HEK293 (cell line): ENCODE data around the gene VAV2.

Source experiments
- CTCF ChIA-PET: fragments of 350-600 bp; formaldehyde crosslinking; extraction: SDS; loops from one replicate; lab custom pipeline; 2021; ENCODE audit warnings: antibody characterized with exemption; lab: Yijun Ruan, JAX
- POLR2A ChIA-PET: fragments of 300-600 bp; formaldehyde crosslinking; extraction: SDS; loops from one replicate; lab custom pipeline; 2020; ENCODE audit warnings: antibody characterized with exemption, inconsistent platforms; lab: Yijun Ruan, JAX
- H3K27ac ChIP-seq: fragments of 200-500 bp; sonication (Bioruptor generic); 2 replicates; pipeline ENCODE4 v1.5.1; 2014; ENCODE audit warnings: low read depth, low read length, control low read depth, inconsistent platforms; ENCODE audit errors: extremely low read depth
- H3K36me3 ChIP-seq, 2 experiments: fragments of 200-500 bp in 1 of 2; sonication (Bioruptor generic) in 1 of 2; 1 replicate in 1 of 2; 2 replicates in 1 of 2; pipeline ENCODE4 v1.5.1; 2014 to 2017; ENCODE audit warnings: inconsistent platforms in 2 of 2, low read length in 2 of 2; ENCODE audit not compliant: control insufficient read depth in 2 of 2, insufficient read depth in 1 of 2
- H3K4me1 ChIP-seq: fragments of 200-500 bp; sonication (Bioruptor generic); 2 replicates; pipeline ENCODE4 v1.5.1; 2014; ENCODE audit warnings: mild to moderate bottlenecking, low read length, inconsistent platforms; ENCODE audit not compliant: control insufficient read depth, insufficient read depth
- H3K4me3 ChIP-seq: 2 replicates; pipeline ENCODE4 v1.5.1; 2011; ENCODE audit warnings: low read depth, mild to moderate bottlenecking, control low read depth, low read length, moderate library complexity
- H3K9me3 ChIP-seq: fragments of 200-500 bp; sonication (Bioruptor generic); 2 replicates; pipeline ENCODE4 v1.5.1; 2014; ENCODE audit warnings: low read depth, low read length, inconsistent platforms; ENCODE audit not compliant: control insufficient read depth, insufficient read depth
- GLIS1 ChIP-seq: fragments of 450-650 bp; formaldehyde crosslinking; IDR thresholded peaks from 2 replicates; pipeline ENCODE4 v1.5.1; 2016; ENCODE audit warnings: missing biosample characterization, missing genetic modification characterization
- KLF16 ChIP-seq: fragments of 450-650 bp; formaldehyde crosslinking; IDR thresholded peaks from 2 replicates; pipeline ENCODE4 v1.5.1; 2017; ENCODE audit warnings: missing biosample characterization, missing genetic modification characterization
- MZF1 ChIP-seq: fragments of 450-650 bp; formaldehyde crosslinking; IDR thresholded peaks from 2 replicates; pipeline ENCODE4 v1.5.1; 2017; ENCODE audit warnings: missing biosample characterization, missing genetic modification characterization, borderline replicate concordance
- SP3 ChIP-seq: fragments of 450-650 bp; formaldehyde crosslinking; IDR thresholded peaks from 2 replicates; pipeline ENCODE4 v1.5.1; 2016; ENCODE audit warnings: missing biosample characterization, missing genetic modification characterization
- ZNF133 ChIP-seq: fragments of 450-650 bp; formaldehyde crosslinking; IDR thresholded peaks from 2 replicates; pipeline ENCODE4 v1.5.1; 2016; ENCODE audit warnings: missing biosample characterization, missing genetic modification characterization
- ZNF146 ChIP-seq: fragments of 450-650 bp; formaldehyde crosslinking; IDR thresholded peaks from 2 replicates; pipeline ENCODE4 v1.5.1; 2016; ENCODE audit warnings: missing biosample characterization, missing genetic modification characterization
- ZNF221 ChIP-seq: fragments of 450-650 bp; formaldehyde crosslinking; IDR thresholded peaks from 2 replicates; pipeline ENCODE4 v1.5.1; 2017; ENCODE audit warnings: missing biosample characterization, missing genetic modification characterization, borderline replicate concordance
- ZNF398 ChIP-seq: fragments of 450-650 bp; formaldehyde crosslinking; IDR thresholded peaks from 2 replicates; pipeline ENCODE4 v1.5.1; 2017; ENCODE audit warnings: missing biosample characterization, missing genetic modification characterization
- ZNF514 ChIP-seq: fragments of 450-650 bp; formaldehyde crosslinking; IDR thresholded peaks from 2 replicates; pipeline ENCODE4 v1.5.1; 2016; ENCODE audit warnings: missing biosample characterization, missing genetic modification characterization
- ZNF529 ChIP-seq: fragments of 450-650 bp; formaldehyde crosslinking; IDR thresholded peaks from 2 replicates; pipeline ENCODE4 v1.5.1; 2017; ENCODE audit warnings: missing genetic modification characterization, missing biosample characterization; ENCODE audit not compliant: insufficient replicate concordance
- ZNF600 ChIP-seq: fragments of 450-650 bp; formaldehyde crosslinking; IDR thresholded peaks from 2 replicates; pipeline ENCODE4 v1.5.1; 2016; ENCODE audit warnings: missing biosample characterization, missing genetic modification characterization
- ZNF621 ChIP-seq: fragments of 450-650 bp; formaldehyde crosslinking; IDR thresholded peaks from 2 replicates; pipeline ENCODE4 v1.5.1; 2017; ENCODE audit warnings: missing biosample characterization, missing genetic modification characterization
- ZNF639 ChIP-seq: fragments of 450-650 bp; formaldehyde crosslinking; IDR thresholded peaks from 2 replicates; pipeline ENCODE4 v1.5.1; 2016; ENCODE audit warnings: missing biosample characterization, missing genetic modification characterization
- TF ChIP-seq, protein P1 (sequence below): fragments of 450-650 bp; formaldehyde crosslinking; IDR thresholded peaks from 2 replicates; pipeline ENCODE4 v1.5.1; 2017; ENCODE audit warnings: missing biosample characterization, missing genetic modification characterization

The VAV2 gene

DNA sequence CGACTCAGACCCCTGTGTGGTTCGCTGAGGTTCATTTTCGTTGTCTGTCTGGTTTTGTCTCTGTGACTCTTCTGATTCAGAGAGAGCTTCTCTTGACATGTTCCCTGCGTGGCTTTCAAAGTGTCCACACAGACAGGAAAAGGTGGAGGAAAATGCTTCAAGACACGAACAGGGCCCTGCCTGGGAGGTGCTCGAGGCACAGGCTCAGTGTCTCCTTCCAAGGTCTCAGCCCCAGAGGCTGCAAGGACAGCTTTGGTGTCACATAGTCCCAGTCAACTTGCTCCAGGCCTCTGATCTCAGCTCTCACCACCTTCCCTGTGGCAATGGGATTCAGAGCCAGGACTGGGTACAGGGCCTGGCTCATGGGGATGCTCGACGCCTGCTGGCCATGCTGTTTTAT, 202.3 kb downstream of the VAV2 start:
- Histone ChIP-seq H3K9me3 (no peaks in the 10 kb centered on the region), H3K4me3 (no peak overlapping the region), H3K4me1 (no peaks in the 10 kb centered on the region), H3K36me3 (peaks cover 0 to 21% of the 10 kb centered on the region in 2 experiments; a peak in 2 of 3 replicates), H3K27ac (no peak overlapping the region)
- ChIA-PET POLR2A (no interaction called here), CTCF (interaction anchor here (0.6 to 7.2 kb wide), 3 partner anchors 8 to 205 kb away, joined by 4 to 136 read pairs (median 6); no protein-coding TSS in a partner anchor)
- TF ChIP-seq, protein P1, sequence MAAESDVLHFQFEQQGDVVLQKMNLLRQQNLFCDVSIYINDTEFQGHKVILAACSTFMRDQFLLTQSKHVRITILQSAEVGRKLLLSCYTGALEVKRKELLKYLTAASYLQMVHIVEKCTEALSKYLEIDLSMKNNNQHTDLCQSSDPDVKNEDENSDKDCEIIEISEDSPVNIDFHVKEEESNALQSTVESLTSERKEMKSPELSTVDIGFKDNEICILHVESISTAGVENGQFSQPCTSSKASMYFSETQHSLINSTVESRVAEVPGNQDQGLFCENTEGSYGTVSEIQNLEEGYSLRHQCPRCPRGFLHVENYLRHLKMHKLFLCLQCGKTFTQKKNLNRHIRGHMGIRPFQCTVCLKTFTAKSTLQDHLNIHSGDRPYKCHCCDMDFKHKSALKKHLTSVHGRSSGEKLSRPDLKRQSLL (tag by site-specific recombination), result no peak
- TF ChIP-seq GLIS1 (tag by site-specific recombination), result no peak
- TF ChIP-seq ZNF639, result no peak
- TF ChIP-seq ZNF398 (tag by site-specific recombination), result no peak
- TF ChIP-seq, all 188 proteins: peak for 0

- no peaks in the 10 kb centered on the region for H3K9me3 ChIP-seq
- no peaks in the 10 kb centered on the region for H3K4me1 ChIP-seq
- peaks cover 0 to 21% of the 10 kb centered on the region in 2 experiments; a peak in 2 of 3 replicates for H3K36me3 ChIP-seq
- TF ChIP-seq ZNF221 (tag by site-specific recombination) (no peak), ZNF600 (tag by site-specific recombination) (peak; percentile 32; the same call in 1 of the 2 replicates), ZNF529 (tag by site-specific recombination) (no peak), ZNF514 (no peak), SP3 (no peak), MZF1 (tag by site-specific recombination) (no peak), ZNF621 (no peak), ZNF133 (tag by site-specific recombination) (no peak), ZNF146 (tag by site-specific recombination) (no peak)
- no peak overlapping the region for H3K27ac ChIP-seq
- H3K4me3 ChIP-seq, result no peak overlapping the region
- ChIA-PET POLR2A (no interaction called here), CTCF (interaction anchor here (0.7 to 1.6 kb wide), 4 partner anchors 7 to 206 kb away, joined by 3 to 6 read pairs (median 5); no protein-coding TSS in a partner anchor)
Observed at GRCh38 chr9:133788819-133789717, 203.1 kb downstream of the VAV2 start.

GRCh38 chr9:133788045-133788818, 203.9 kb downstream of the VAV2 start:
- H3K36me3 ChIP-seq, result peaks cover 0 to 21% of the 10 kb centered on the region in 2 experiments; a peak in 2 of 3 replicates
- POLR2A ChIA-PET, result interaction anchor here (0.6 kb wide), 3 partner anchors 13 to 440 kb away, joined by 4 to 6 read pairs (median 5); partner anchors contain the start of genes MED22 and RPL7A
- H3K27ac ChIP-seq, result no peak overlapping the region
- H3K4me1 ChIP-seq, result no peaks in the 10 kb centered on the region
- no peak for TF ChIP-seq KLF16 (tag by site-specific recombination)
- H3K4me3 ChIP-seq, result no peak overlapping the region
- CTCF ChIA-PET, result interaction anchor here (0.7 to 1.6 kb wide), 3 partner anchors 205 to 207 kb away, joined by 3 to 5 read pairs (median 5); no protein-coding TSS in a partner anchor
- no peaks in the 10 kb centered on the region for H3K9me3 ChIP-seq
